Measurements from ENCODE around the gene FANCF.
"Not testable (repeated sequence)": the region's sequence is repeated elsewhere in the genome, so short reads cannot be mapped to it uniquely, and the experiment has no call there.

FANCF gene, protein sequence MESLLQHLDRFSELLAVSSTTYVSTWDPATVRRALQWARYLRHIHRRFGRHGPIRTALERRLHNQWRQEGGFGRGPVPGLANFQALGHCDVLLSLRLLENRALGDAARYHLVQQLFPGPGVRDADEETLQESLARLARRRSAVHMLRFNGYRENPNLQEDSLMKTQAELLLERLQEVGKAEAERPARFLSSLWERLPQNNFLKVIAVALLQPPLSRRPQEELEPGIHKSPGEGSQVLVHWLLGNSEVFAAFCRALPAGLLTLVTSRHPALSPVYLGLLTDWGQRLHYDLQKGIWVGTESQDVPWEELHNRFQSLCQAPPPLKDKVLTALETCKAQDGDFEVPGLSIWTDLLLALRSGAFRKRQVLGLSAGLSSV

DNA sequence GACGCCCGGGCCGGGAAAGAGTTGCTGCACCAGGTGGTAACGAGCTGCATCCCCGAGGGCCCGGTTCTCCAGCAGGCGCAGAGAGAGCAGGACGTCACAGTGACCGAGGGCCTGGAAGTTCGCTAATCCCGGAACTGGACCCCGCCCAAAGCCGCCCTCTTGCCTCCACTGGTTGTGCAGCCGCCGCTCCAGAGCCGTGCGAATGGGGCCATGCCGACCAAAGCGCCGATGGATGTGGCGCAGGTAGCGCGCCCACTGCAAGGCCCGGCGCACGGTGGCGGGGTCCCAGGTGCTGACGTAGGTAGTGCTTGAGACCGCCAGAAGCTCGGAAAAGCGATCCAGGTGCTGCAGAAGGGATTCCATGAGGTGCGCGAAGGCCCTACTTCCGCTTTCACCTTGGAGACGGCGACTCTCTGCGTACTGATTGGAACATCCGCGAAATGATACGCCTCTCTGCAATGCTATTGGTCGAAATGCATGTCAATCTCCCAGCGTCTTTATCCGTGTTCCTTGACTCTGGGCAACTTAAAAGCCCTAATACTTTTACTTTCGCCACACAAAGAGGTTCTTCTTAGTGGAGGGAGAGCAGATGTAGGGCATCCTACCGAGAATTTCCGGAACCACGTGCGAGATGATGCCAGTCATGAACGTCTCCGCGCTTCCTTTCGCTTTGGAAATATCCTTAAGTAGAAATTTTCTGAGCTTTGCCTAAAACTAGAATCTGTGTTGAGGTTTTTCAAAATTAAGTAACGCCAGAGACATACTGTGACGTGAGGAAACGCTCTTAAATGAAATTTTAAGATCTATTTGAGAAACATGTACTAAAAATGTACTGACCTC lies at the start of gene FANCF:
FANCF (minus strand) TSS at position 376 of the 840 bp plus-strand sequence; CDS start at position 363, 13 bp downstream.
- DNase-seq (ENCODE audit: low read depth), result peak; percentile 95

DNA sequence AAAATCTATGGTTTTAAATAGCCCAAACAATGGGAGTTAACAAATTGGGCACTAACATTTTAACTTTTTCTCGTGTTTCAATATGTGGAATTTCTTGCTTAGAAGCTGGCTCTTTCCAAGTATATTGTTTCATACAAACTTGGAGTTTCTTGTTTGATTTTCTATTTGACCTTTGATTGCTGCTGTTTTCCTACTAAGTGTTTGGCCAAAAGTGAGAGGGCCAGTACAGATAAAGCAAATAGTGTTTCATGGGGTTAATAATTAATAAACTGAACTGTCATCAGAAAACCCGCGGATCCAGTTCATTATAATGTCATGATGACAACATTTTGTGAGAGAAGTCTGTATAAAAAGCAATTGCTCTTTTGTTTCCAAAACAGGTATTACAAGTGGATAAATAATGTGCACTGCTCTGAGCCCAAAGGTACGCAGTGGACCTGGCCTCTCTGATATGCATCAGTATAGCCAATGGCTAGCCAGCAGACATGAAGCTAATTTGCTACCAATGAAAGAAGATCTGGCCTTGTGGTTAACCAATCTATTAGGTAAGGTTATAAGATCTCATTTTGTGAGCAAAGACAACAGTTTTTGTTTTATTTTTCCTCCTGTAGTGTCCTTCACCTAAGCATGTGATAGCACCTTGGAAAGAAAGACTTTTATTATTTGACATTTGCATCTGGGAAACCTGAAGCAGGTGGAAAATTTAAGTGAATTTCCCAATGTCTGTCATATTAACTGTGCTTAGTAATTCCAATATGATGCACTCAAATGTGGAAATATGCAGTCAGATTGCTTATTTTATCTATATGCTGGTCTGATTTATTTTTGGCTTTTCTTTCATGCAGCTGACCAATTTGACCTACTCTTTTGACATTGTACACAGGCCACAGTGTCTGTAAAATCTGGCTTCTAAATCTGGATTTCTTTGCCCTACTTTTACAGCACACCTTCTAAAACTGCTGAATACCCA lies 49.1 kb upstream of the FANCF start:
- DNase-seq (ENCODE audit: low read depth), result no peak

DNA sequence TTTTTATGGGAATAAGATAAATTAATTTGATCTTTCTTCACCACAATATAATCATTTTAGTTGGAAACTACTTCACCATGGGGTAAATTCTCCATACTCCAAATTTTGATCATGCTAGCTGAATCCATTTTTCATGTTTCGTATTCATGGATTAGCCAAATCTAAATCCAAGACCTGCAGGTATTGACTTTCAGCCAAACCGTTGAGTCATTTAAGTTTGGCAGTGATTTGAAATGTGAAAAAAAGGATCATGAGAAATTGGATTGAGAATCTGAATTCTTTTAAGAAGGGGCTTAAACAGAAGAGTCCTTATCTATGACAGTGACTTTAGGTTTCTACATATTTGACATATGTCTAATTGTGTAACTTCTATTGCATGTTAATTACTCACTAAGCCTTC lies 46.1 kb upstream of the FANCF start:
- DNase-seq (ENCODE audit: low read depth), result no peak

DNA sequence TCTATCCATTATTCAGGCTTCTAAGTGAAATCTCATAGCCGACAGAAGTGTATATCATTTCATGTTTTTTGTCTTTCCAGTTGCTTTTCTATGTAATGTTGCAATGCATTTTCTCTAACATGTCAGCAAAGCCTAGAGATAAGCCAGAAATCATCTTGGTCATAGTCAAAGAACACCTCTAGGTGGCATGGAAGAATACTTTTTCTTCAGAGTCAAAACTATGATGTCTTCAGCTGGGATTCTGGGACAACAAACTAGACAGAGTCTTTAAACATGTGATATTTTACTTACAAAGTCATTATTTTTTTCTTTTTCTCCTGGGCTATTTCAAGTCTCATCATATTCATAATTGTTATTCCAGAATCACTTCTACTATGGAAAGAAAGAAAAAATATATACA lies 45.2 kb upstream of the FANCF start:
- no peak for DNase-seq (ENCODE audit: low read depth)

DNA sequence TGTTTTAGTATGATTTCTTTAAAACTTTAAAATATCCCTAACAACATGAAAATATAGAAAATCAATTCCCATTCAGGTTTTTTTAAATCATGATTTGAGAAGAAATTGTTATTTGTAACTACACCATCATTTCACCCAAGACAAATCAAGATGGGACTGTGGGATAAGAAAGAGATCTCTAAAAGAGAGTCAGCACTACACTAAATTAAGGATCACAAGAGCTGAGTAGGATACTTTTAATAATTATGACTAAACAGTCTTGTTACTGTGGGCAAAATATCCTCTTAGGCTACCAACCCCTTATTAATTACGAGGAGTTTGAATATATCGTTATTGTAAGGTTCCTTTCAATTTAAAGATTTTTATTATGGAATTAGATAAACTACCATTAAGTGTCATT lies 43.7 kb upstream of the FANCF start:
- DNase-seq (ENCODE audit: low read depth), result no peak

GRCh38 chr11:22668005-22668796 lies 42.6 kb upstream of the FANCF start:
- no peak for DNase-seq (ENCODE audit: low read depth)

DNA sequence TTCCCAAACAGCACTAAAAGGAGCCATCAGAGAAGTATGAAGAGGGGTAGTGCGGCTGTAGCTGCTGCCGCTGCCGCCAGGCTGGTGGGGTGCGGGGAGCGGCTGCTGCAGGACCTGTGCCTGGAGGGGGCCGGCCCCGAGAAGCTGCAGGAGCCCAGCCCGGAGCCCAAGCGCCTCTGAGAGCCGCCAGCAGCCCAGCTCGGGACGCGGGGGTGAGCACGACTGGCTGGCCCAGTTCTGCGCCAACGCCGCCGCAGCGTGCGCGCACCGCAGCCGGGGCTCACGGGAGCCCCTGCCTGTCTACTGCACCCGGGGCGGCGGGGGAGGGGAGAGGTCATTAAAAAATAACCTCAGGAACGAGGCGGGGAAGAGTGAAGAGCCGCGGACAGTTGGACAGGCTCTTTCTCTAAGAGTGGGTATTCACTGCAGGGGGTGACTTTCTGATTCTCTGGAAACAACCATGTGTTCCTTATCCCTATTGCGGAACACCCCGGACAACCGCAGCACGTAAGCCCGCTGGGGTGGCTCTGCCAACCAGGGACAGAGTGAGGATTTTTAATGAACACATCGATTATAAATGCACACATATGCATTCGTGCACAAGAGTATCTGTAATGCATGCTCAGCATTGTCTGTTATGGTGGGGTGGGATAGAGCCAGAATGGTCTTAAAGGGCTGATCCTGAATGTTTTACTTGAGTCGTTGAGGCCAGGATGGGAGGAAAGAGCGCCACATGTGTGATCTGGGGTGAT lies 41.2 kb upstream of the FANCF start:
- no peak for DNase-seq (ENCODE audit: low read depth)

GRCh38 chr11:22666325-22666687 lies 40.7 kb upstream of the FANCF start, which contains the start of gene GAS2:
Gene GAS2, plus strand, starts transcription at chr11:22666611. Its CDS starts 8,259 bp downstream, at chr11:22674870.
- no peak for DNase-seq (ENCODE audit: low read depth)

DNA sequence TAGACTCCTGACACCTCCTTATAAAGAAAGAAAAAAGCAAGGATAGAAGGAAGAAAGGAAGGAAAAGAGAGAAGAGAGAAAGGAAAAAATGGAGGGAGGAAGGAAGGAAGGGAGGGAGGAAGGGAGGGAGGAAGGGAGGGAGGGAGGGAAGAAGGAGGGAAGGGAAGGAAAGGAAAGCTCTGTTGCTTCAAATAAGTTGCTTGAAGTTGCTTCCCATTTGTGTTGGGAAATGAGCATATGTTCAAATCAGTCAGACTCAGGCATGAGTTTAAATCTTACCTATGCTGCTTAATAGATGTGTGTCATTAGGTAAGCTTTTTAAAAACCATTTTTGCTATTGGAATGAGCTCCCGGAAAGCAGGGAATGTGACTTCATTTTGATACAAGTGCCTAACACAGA lies 34.2 kb upstream of the FANCF start:
- DNase-seq (ENCODE audit: low read depth), result no peak

GRCh38 chr11:22657101-22657694 lies 31.6 kb upstream of the FANCF start:
- DNase-seq (ENCODE audit: low read depth), result no peak

GRCh38 chr11:22656130-22656529 lies 30.5 kb upstream of the FANCF start:
- DNase-seq (ENCODE audit: low read depth), result no peak

GRCh38 chr11:22652346-22652745 lies 26.7 kb upstream of the FANCF start:
- DNase-seq (ENCODE audit: low read depth), result not testable (repeated sequence)

DNA sequence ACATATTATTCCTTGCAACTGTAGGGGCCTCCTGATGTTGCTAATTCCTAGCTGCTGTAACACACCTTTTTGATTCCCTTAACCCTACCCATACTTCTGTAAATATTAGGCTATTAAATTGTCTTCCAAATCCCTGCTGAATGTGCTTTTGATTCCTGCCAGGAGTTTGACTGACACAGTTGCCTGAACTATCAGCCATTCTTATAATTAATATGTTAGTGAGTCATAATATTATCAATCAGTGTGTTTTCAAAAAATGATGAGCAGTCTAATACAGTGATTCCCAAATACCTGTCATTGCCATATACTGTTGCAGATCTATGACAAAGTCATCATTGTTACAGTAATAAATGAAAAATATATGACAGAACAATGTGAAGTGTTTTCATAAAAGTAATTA lies 15.9 kb upstream of the FANCF start:
- no peak for DNase-seq (ENCODE audit: low read depth)

DNA sequence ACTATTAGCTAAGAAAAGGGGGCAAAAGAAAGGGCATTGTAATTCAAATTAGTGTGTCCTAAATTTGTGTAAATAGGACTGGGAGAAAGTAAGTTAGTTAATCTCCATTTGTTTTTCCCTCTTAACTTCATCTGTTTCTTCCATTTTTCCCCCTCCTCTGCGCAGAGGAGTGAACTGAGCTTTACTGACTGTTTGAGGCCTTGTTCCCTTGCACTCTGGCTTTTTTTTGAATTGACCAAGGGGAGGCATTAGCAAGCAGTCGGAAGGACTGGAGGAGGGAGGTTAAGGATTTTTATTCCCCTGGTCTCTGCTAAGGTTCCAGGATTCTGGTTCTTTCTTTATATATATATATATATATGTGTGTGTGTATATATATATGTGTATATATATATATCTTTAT lies 15.2 kb upstream of the FANCF start:
- no peak for DNase-seq (ENCODE audit: low read depth)

DNA sequence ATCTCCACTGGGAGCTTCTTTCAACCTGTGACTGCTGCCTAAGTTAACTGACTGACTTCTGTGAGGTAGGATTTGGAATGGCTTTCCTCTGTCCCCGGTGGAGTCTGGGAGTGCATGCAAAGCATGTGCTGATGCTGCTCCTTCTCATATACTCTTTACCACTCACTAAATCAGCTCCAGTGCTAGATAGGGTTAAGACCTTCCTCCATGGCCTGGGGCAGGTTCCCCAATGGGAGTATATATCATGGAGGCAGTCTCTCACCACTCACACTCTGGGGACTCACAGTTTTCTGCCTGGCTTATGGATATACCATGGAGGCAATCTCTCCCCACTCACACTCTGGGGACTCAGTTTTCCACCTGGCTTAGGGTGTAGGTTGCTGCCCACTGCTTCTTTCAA lies 10.1 kb upstream of the FANCF start:
- DNase-seq (ENCODE audit: low read depth), result no peak

- no peak for DNase-seq (ENCODE audit: low read depth)
Measured at GRCh38 chr11:22634897-22635629, 9.4 kb upstream of the FANCF start.

- no peak for DNase-seq (ENCODE audit: low read depth)
Measured at GRCh38 chr11:22633354-22633902, 7.8 kb upstream of the FANCF start.

GRCh38 chr11:22627421-22627820 lies 1.8 kb upstream of the FANCF start:
- no peak for DNase-seq (ENCODE audit: low read depth)

All from activated T-cell treated with anti-CD3 and anti-CD28 coated beads for 24 hours (primary cell).